Subcutaneous abdominal adipose tissue (tissue), 5 donors: ENCODE data around the gene PRMT7.

ENCODE experiments used
- H3K27ac ChIP-seq: one replicate; pipeline ENCODE4 v1.7.0; 2013; ENCODE audit warnings: low read depth, mild to moderate bottlenecking, inconsistent platforms, low read length, moderate library complexity
- H3K27me3 ChIP-seq, 5 donors: one replicate each; pipeline ENCODE4 v1.7.0; 2013; ENCODE audit warnings: low read length in 5 of 5, inconsistent platforms in 1 of 5; ENCODE audit not compliant: control insufficient read depth in 5 of 5, insufficient read depth in 4 of 5
- H3K36me3 ChIP-seq, 5 donors: one replicate each; pipeline ENCODE4 v1.7.0; 2013; ENCODE audit warnings: low read length in 5 of 5; ENCODE audit not compliant: control insufficient read depth in 5 of 5, insufficient read depth in 5 of 5
- H3K4me1 ChIP-seq, 5 donors: one replicate each; pipeline ENCODE4 v1.7.0; 2013; ENCODE audit warnings: low read length in 5 of 5, mild to moderate bottlenecking in 3 of 5, moderate library complexity in 1 of 5; ENCODE audit not compliant: control insufficient read depth in 5 of 5, insufficient read depth in 5 of 5
- H3K4me3 ChIP-seq, 5 donors: one replicate each; pipeline ENCODE4 v1.7.0; 2013; ENCODE audit warnings: low read length in 5 of 5, low read depth in 1 of 5
- H3K9ac ChIP-seq, 5 donors: one replicate each; pipeline ENCODE4 v1.7.0; 2013; ENCODE audit warnings: low read length in 5 of 5, mild to moderate bottlenecking in 4 of 5, moderate library complexity in 3 of 5
- H3K9me3 ChIP-seq, 5 donors: one replicate each; pipeline ENCODE4 v1.7.0; 2013; ENCODE audit warnings: low read length in 5 of 5; ENCODE audit not compliant: control insufficient read depth in 5 of 5
- donor health status: healthy.
- donor health status: healthy.
- donor health status: healthy.
- donor health status: healthy.
- donor health status: healthy.

PRMT7 gene

GRCh38 chr16:68310774-68311511 lies at the start of gene PRMT7, which contains the start of gene SLC7A6OS:
PRMT7 (plus strand) TSS chr16:68311019; CDS start chr16:68315980, 4,961 bp downstream.
SLC7A6OS (minus strand) TSS chr16:68310946; CDS start chr16:68310926, 20 bp downstream.
- Histone ChIP-seq H3K27me3 (no peaks in the 10 kb centered on the region), H3K9me3 (no peaks in the 10 kb centered on the region), H3K9ac (peak within 1 kb of the TSS; percentile 86 to 99 (median 95)), H3K4me3 (peak within 1 kb of the TSS; percentile 91 to 99 (median 97)), H3K27ac (peak within 1 kb of the TSS; percentile 81), H3K36me3 (peaks cover 9 to 37% (median 17%) of the 10 kb centered on the region in 5 donors), H3K4me1 (peaks cover 7 to 38% (median 34%) of the 10 kb centered on the region in 5 donors)

- Histone ChIP-seq H3K36me3 (peaks cover 0 to 27% (median 21%) of the 10 kb centered on the region in 5 donors), H3K4me3 (peak overlapping the region in 4 of 5 donors; percentile 79 to 90 (median 86)), H3K27ac (peak overlapping the region; percentile 98), H3K9ac (peak overlapping the region; percentile 38 to 96 (median 81)), H3K9me3 (no peaks in the 10 kb centered on the region), H3K27me3 (no peaks in the 10 kb centered on the region), H3K4me1 (peaks cover 4 to 58% (median 34%) of the 10 kb centered on the region in 5 donors)
Measured at GRCh38 chr16:68263559-68264127, 47.2 kb upstream of the PRMT7 start.

- peak within 1 kb of the TSS; percentile 77 to 90 (median 83) for H3K4me3 ChIP-seq
- no peaks in the 10 kb centered on the region for H3K9me3 ChIP-seq
- H3K36me3 ChIP-seq = peaks cover 4 to 22% (median 15%) of the 10 kb centered on the region in 5 donors
- H3K9ac ChIP-seq = peak within 1 kb of the TSS; percentile 80 to 98 (median 95)
- no peaks in the 10 kb centered on the region for H3K27me3 ChIP-seq
- peak within 1 kb of the TSS; percentile 98 for H3K27ac ChIP-seq
- H3K4me1 ChIP-seq = peaks cover 4 to 51% (median 37%) of the 10 kb centered on the region in 5 donors
Measured at GRCh38 chr16:68264128-68265077, 46.4 kb upstream of the PRMT7 start, which contains the start of gene SLC7A6. SLC7A6 (plus strand) TSS chr16:68264526; CDS start chr16:68274727, 10,201 bp downstream.

GRCh38 chr16:68265078-68265920 lies 45.5 kb upstream of the PRMT7 start:
- peaks cover 2 to 18% (median 6%) of the 10 kb centered on the region in 5 donors for H3K36me3 ChIP-seq
- H3K4me1 ChIP-seq = peaks cover 4 to 54% (median 46%) of the 10 kb centered on the region in 5 donors

GRCh38 chr16:68267612-68268405 lies 43.0 kb upstream of the PRMT7 start:
- peaks cover 0 to 20% (median 4%) of the 10 kb centered on the region in 5 donors for H3K36me3 ChIP-seq
- H3K4me1 ChIP-seq = peaks cover 4 to 76% (median 58%) of the 10 kb centered on the region in 5 donors
- H3K4me3 ChIP-seq = peak overlapping the region in 2 of 5 donors; percentile 2 to 16
- no peaks in the 10 kb centered on the region for H3K27me3 ChIP-seq
- H3K9me3 ChIP-seq = no peaks in the 10 kb centered on the region
- H3K27ac ChIP-seq = peak overlapping the region; percentile 74
- peak overlapping the region in 1 of 5 donors; percentile 48 for H3K9ac ChIP-seq

More at GRCh38 chr16:68265078-68265920, 45.5 kb upstream of the PRMT7 start:
- Histone ChIP-seq H3K27ac (peak overlapping the region; percentile 98), H3K4me3 (peak overlapping the region; percentile 77 to 90 (median 83)), H3K27me3 (no peaks in the 10 kb centered on the region), H3K9me3 (no peaks in the 10 kb centered on the region), H3K9ac (peak overlapping the region; percentile 80 to 98 (median 95))

- peak overlapping the region; percentile 74 for H3K27ac ChIP-seq
- H3K4me3 ChIP-seq = no peak overlapping the region
- H3K9ac ChIP-seq = peak overlapping the region in 2 of 5 donors; percentile 7 to 47
- no peaks in the 10 kb centered on the region for H3K9me3 ChIP-seq
- peaks cover 3 to 72% (median 49%) of the 10 kb centered on the region in 5 donors for H3K4me1 ChIP-seq
- H3K27me3 ChIP-seq = no peaks in the 10 kb centered on the region
- peaks cover 4 to 40% (median 16%) of the 10 kb centered on the region in 5 donors for H3K36me3 ChIP-seq
Measured at GRCh38 chr16:68269793-68270192, 41.0 kb upstream of the PRMT7 start.

GRCh38 chr16:68270353-68270752 lies 40.5 kb upstream of the PRMT7 start:
- Histone ChIP-seq H3K36me3 (peaks cover 4 to 43% (median 20%) of the 10 kb centered on the region in 5 donors), H3K9me3 (no peaks in the 10 kb centered on the region), H3K27ac (peak overlapping the region; percentile 74), H3K4me1 (peaks cover 3 to 70% (median 46%) of the 10 kb centered on the region in 5 donors), H3K27me3 (no peaks in the 10 kb centered on the region), H3K4me3 (no peak overlapping the region), H3K9ac (peak overlapping the region in 2 of 5 donors; percentile 7 to 47)

- peaks cover 8 to 54% (median 20%) of the 10 kb centered on the region in 5 donors for H3K36me3 ChIP-seq
- peak overlapping the region in 1 of 5 donors; percentile 6 for H3K9ac ChIP-seq
- H3K27me3 ChIP-seq = no peaks in the 10 kb centered on the region
- H3K9me3 ChIP-seq = no peaks in the 10 kb centered on the region
- peak overlapping the region; percentile 51 for H3K27ac ChIP-seq
- no peak overlapping the region for H3K4me3 ChIP-seq
- peaks cover 2 to 75% (median 47%) of the 10 kb centered on the region in 5 donors for H3K4me1 ChIP-seq
Measured at GRCh38 chr16:68272507-68273209, 38.2 kb upstream of the PRMT7 start.
